ENCODE results near the gene ENO3. TPM values are rescaled to one million over a fixed set of nuclear protein-coding genes. Genes with fewer than 3 reads are reported as not detected.
A peak's percentile ranks its signal among the peaks of the same experiment; 100 is the strongest.

The ENO3 gene
- total RNA-seq, 1 experiment from 2014 or later = 24.6 TPM

- ChIA-PET POLR2A (interaction anchor here (0.8 to 1.7 kb wide), 5 partner anchors 31 to 119 kb away, joined by 3 to 6 read pairs (median 4); partner anchors contain the start of genes CAMTA2, RNF167 and SPAG7), RAD21 (ENCODE audit: low non-redundant PET in 1 of 2, low total read pairs in 2 of 2, uncharacterized antibody in 2 of 2, unreplicated experiment in 2 of 2) (interaction anchor here (1.2 to 1.8 kb wide), 4 partner anchors 31 to 155 kb away, joined by 3 to 9 read pairs (median 8); partner anchors contain the start of genes RNF167 (in 1 of the 2), SLC25A11 (in 1 of the 2) and SPAG7 (in 1 of the 2)), CTCF (interaction anchor here (0.6 to 3.0 kb wide), 12 partner anchors 8 to 177 kb away, joined by 3 to 15 read pairs (median 4); partner anchors contain the start of genes MED11, RNF167, SLC25A11 and SPAG7)
- no peaks in the 10 kb centered on the region for H3K79me2 ChIP-seq (ENCODE audit: insufficient read depth, low read length)
- ATAC-seq (peak; percentile 98), DNase-seq (ENCODE audit: low read depth, low spot score) (peak; percentile 75)
- H2AFZ ChIP-seq (ENCODE audit: low read depth, low read length, poor library complexity, severe bottlenecking) = no peak overlapping the region
- H3K9ac ChIP-seq (ENCODE audit: low read length) = no peak overlapping the region
- no peaks in the 10 kb centered on the region for H3K9me2 ChIP-seq (ENCODE audit: insufficient read depth)
- no peaks in the 10 kb centered on the region for H3K27me3 ChIP-seq (ENCODE audit: insufficient read depth, low read length)
- no peaks in the 10 kb centered on the region for H3K9me3 ChIP-seq (ENCODE audit: control insufficient read depth in 1 of 2, insufficient read depth in 1 of 2, low read depth in 1 of 2, low read length in 2 of 2)
- BruUV-seq (replicated peaks) = no TSS peak
- no peaks in the 10 kb centered on the region for H3K36me3 ChIP-seq (ENCODE audit: control insufficient read depth in 1 of 2, insufficient read depth in 2 of 2, low read length in 2 of 2)
- H3K4me3 ChIP-seq (replicated peaks in 1 of 2; ENCODE audit: low read depth in 1 of 2, low read length in 2 of 2) = no peak overlapping the region
- intact Hi-C loops (cut with micrococcal nuclease) = loop anchor here (1.0 to 2.0 kb wide), 3 partner anchors 58 to 153 kb away; partner anchors contain the start of genes CAMTA2 and SPAG7
- no peak overlapping the region; the same call in 1 of the 2 replicates for H3K27ac ChIP-seq (ENCODE audit: low read depth, low read length)
- peaks cover 5 to 18% of the 10 kb centered on the region in 2 experiments for H3K4me1 ChIP-seq (ENCODE audit: control insufficient read depth in 1 of 2, insufficient read depth in 2 of 2, low read length in 2 of 2)
- no peaks in the 10 kb centered on the region for H4K20me1 ChIP-seq (ENCODE audit: insufficient read depth)
- H3K4me2 ChIP-seq (ENCODE audit: low read length) = peak overlapping the region; percentile 46
- TF ChIP-seq RAD21 (IDR thresholded peaks at IDR 0.05; ENCODE audit: low read depth) (peak; percentile 96), YY1 (IDR thresholded peaks at IDR 0.05; ENCODE audit: extremely low read depth, insufficient replicate concordance, low read depth, low read length) (peak; percentile 54), TCF7L2 (IDR thresholded peaks at IDR 0.05; ENCODE audit: borderline replicate concordance, extremely low read depth, insufficient read depth, insufficient read length) (peak; percentile 41), EZH2phosphoT487 (IDR thresholded peaks at IDR 0.05; ENCODE audit: borderline replicate concordance) (no peak), EZH2 (IDR thresholded peaks at IDR 0.05) (no peak), SIN3A (IDR thresholded peaks at IDR 0.05; ENCODE audit: low read depth) (no peak), POLR2AphosphoS5 (IDR thresholded peaks at IDR 0.05; ENCODE audit: low read depth, low read length) (no peak), CEBPB (IDR thresholded peaks at IDR 0.05; ENCODE audit: low read depth) (no peak), ZFX (IDR thresholded peaks at IDR 0.05) (no peak), ATF3 (IDR thresholded peaks at IDR 0.05) (no peak), FOSL1 (IDR thresholded peaks at IDR 0.05; ENCODE audit: low read depth) (no peak), ELF1 (IDR thresholded peaks at IDR 0.05; ENCODE audit: borderline replicate concordance, low read depth) (no peak), POLR2A (IDR thresholded peaks at IDR 0.05; ENCODE audit: borderline replicate concordance, extremely low read depth, insufficient read depth, insufficient read length) (no peak), ZBTB33 (IDR thresholded peaks at IDR 0.05; ENCODE audit: extremely low read depth, insufficient replicate concordance, low read length) (no peak), EGR1 (IDR thresholded peaks at IDR 0.05; ENCODE audit: low read depth) (no peak), SRF (IDR thresholded peaks at IDR 0.05; ENCODE audit: low read depth) (no peak), REST (IDR thresholded peaks at IDR 0.05; ENCODE audit: low read depth) (no peak), SP1 (IDR thresholded peaks at IDR 0.05; ENCODE audit: low read depth) (no peak), CBX3 (IDR thresholded peaks at IDR 0.05; ENCODE audit: low read depth) (no peak), ZNF274 (IDR thresholded peaks at IDR 0.05; ENCODE audit: low read depth, low read length) (no peak)
Measured at GRCh38 chr17:4908711-4909496, 42.0 kb upstream of the ENO3 start.
